GM12878 (cell line): ENCODE results near the gene MYO7B. TPM values are rescaled to one million over a fixed set of nuclear protein-coding genes. Genes with fewer than 3 reads are reported as not detected.

Experiments
- ATAC-seq: fragments of 200-7000 bp; cut with Tn5 transposase; 3 replicates; pipeline ENCODE4 v1.9.1; 2020; ENCODE audit warnings: mild to moderate bottlenecking, moderate library complexity
- BruUV-seq: library from RNA; stranded (reverse); fragments of 400-500 nt; replicated peaks from 2 replicates; lab custom pipeline; 2021; lab: Mats Ljungman, UMichigan
- CTCF ChIA-PET: fragments of 300-600 bp; sonication (Branson Sonifier 250); formaldehyde crosslinking; extraction: SDS; loops from one replicate; lab custom pipeline; 2021; ENCODE audit warnings: inconsistent platforms; lab: Yijun Ruan, JAX
- POLR2A ChIA-PET: fragments of 350-600 bp; formaldehyde crosslinking; extraction: SDS; loops from one replicate; lab custom pipeline; 2021; ENCODE audit warnings: inconsistent platforms; lab: Charles Lee
- RAD21 ChIA-PET: fragments of 300-600 bp; sonication (Branson Sonifier 250); formaldehyde crosslinking; loops from one replicate; lab custom pipeline; 2023; ENCODE audit warnings: antibody characterized with exemption; ENCODE audit not compliant: unreplicated experiment; lab: Charles Lee
- SMC1A ChIA-PET: fragments of 300-600 bp; sonication (Branson Sonifier 250); formaldehyde crosslinking; loops from one replicate; lab custom pipeline; 2023; ENCODE audit not compliant: unreplicated experiment, uncharacterized antibody; lab: Charles Lee
- DNase-seq: peaks from one replicate; pipeline ENCODE4 v3.0.0-alpha.2; 2011; ENCODE audit warnings: low read depth, low spot score
- FAIRE-seq: peaks from 3 replicates; lab custom pipeline; 2011; peaks lifted over from hg19 to GRCh38; lab: Jason Lieb, UNC
- H2AFZ ChIP-seq: 2 replicates; pipeline ENCODE4 v1.6.0; 2011; ENCODE audit warnings: low read depth, low read length, control low read depth; ENCODE audit not compliant: control insufficient read depth
- H3K27ac ChIP-seq: 2 replicates; pipeline ENCODE4 v1.5.1; 2011; ENCODE audit warnings: control low read depth; ENCODE audit not compliant: control insufficient read depth, insufficient read depth
- H3K27me3 ChIP-seq, 2 experiments: replicated peaks in 1 of 2; 2 replicates each; pipeline versions ENCODE4 v1.6.0 to v1.6.1; 2011; ENCODE audit warnings: low read length in 1 of 2; ENCODE audit not compliant: control insufficient read depth in 2 of 2, insufficient read depth in 2 of 2
- H3K36me3 ChIP-seq, 2 experiments: 2 replicates each; pipeline ENCODE4 v1.5.1; 2011; ENCODE audit warnings: low read length in 1 of 2; ENCODE audit not compliant: control insufficient read depth in 2 of 2, insufficient read depth in 2 of 2
- H3K4me1 ChIP-seq: 2 replicates; pipeline ENCODE4 v1.6.1; 2011; ENCODE audit warnings: mild to moderate bottlenecking, low read length, moderate library complexity, mixed read lengths; ENCODE audit not compliant: control insufficient read depth, insufficient read depth
- H3K4me2 ChIP-seq: 2 replicates; pipeline ENCODE4 v1.6.0; 2011; ENCODE audit warnings: control low read depth; ENCODE audit not compliant: control insufficient read depth, insufficient read depth
- H3K4me3 ChIP-seq: fragments of 200-600 bp; sonication (generic); 2 replicates; pipeline ENCODE4 v1.5.1; 2016
- H3K79me2 ChIP-seq: 2 replicates; pipeline ENCODE4 v1.6.0; 2011; ENCODE audit warnings: low read length; ENCODE audit not compliant: control insufficient read depth, insufficient read depth
- H3K9ac ChIP-seq: 2 replicates; pipeline ENCODE4 v1.8.0; 2011; ENCODE audit warnings: low read length, control low read depth, mixed read lengths; ENCODE audit not compliant: control insufficient read depth, insufficient read depth
- H3K9me3 ChIP-seq: replicated peaks from 3 replicates; pipeline ENCODE4 v1.5.1; 2011; ENCODE audit warnings: mild to moderate bottlenecking, low read length; ENCODE audit not compliant: control insufficient read depth, insufficient read depth
- H4K20me1 ChIP-seq: 2 replicates; pipeline ENCODE4 v1.6.0; 2011; ENCODE audit not compliant: control insufficient read depth, insufficient read depth
- USF1 ChIP-seq: IDR thresholded peaks from 2 replicates; pipeline ENCODE4 v1.6.1; 2011; ENCODE audit warnings: borderline replicate concordance, low read depth, mild to moderate bottlenecking, moderate library complexity, mixed read lengths, low read length; ENCODE audit not compliant: insufficient read depth; ENCODE audit errors: extremely low read length
- WGBS: methylation state at CpG from one replicate; pipeline ENCODE4 v1.1.6; 2016; ENCODE audit warnings: low lambda C conversion rate; ENCODE audit not compliant: insufficient replicate concordance, insufficient coverage; ENCODE audit errors: missing lambda C conversion rate; 5-methylcytosine and 5-hydroxymethylcytosine counted together
- in situ Hi-C: fragments of 300-500 bp; cut with MboI; formaldehyde crosslinking; loops from 9 replicates; pipeline ENCODE4 v1.14.3; 2018; ENCODE audit warnings: mixed read lengths
- intact Hi-C: fragments of 100-400 bp; cut with micrococcal nuclease; formaldehyde crosslinking; loops from one replicate; pipeline ENCODE4 v1.14.2; 2022; ENCODE audit not compliant: unreplicated experiment
- polyA plus RNA-seq, 11 experiments: library from polyadenylated mRNA; depleted of rRNA in 4 of 11; unstranded in 6 of 11; stranded (reverse) in 5 of 11; fragments of >200 nt; fragmentation: Nextera tagmentation in 4 of 11; fragmentation: Illumina TruSeq in 1 of 11; extraction: Ambion mirVana in 4 of 11; extraction: Trizol in 1 of 11; gene quantifications; 1 replicate in 1 of 11; 2 replicates in 10 of 11; pipeline versions ENCODE4 v1.2.1 to v1.2.3, GENCODE V29; 2011 to 2016; ENCODE audit warnings: inconsistent platforms in 2 of 11, missing spikeins in 2 of 11, low read depth in 1 of 11
- total RNA-seq, 4 experiments: library from RNA; depleted of rRNA in 3 of 4; stranded (reverse); fragments of >200 nt in 3 of 4; fragmentation: Illumina TruSeq in 1 of 4; extraction: Trizol in 1 of 4; gene quantifications; 2 replicates each; pipeline versions ENCODE4 v1.2.1 to v1.2.3, GENCODE V29; 2013 to 2021
- TF ChIP-seq, protein P1 (sequence below): fragments of 450-650 bp; IDR thresholded peaks from 2 replicates; pipeline ENCODE4 v1.6.1; 2017; ENCODE audit warnings: mild to moderate bottlenecking, moderate library complexity

The MYO7B gene
- total and polyA plus RNA-seq, 10 of the 15 experiments (the other 5 are each of a cell fraction or from before 2014, with no cell fraction given) = 0.08 to 4.8 (median 1.2) TPM

DNA sequence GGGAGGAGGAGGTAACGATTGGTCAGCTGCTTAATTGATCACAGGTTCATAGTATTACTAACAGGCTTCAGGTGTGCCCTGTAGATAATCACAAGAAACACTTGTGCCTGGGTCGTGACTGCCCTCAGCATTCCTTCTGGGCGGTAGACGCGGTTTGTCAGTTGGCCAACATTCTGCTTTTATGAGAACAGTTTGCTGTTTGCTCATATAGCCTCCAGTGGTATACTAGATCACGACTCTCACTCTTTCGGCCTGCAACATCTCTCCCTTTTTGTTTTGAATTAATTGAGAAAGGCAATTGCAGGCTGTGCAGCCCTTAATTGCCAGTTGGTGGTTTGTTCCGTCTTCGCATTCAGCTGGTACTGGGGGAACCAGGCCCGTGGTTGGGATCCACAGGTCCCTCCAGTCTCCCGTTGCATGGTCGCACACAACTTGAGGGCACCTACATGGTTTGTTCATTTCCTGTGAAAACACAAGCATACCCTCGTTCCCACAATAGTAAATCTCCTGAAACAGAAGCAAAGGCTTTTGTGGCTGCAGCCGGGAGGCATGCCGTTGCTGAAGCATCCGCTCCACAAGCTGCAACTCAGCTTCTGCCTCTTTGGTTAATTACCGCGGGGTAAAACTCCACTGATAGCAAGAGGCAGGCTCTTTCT is 80.2 kb downstream of the MYO7B start:
- Histone ChIP-seq H4K20me1 (no peaks in the 10 kb centered on the region), H3K79me2 (no peaks in the 10 kb centered on the region), H3K27ac (no peak overlapping the region), H3K9me3 (no peaks in the 10 kb centered on the region; the same call in 2 of the 3 replicates), H3K9ac (no peak overlapping the region), H2AFZ (no peak overlapping the region), H3K27me3 (no peaks in the 10 kb centered on the region; a peak in 1 of 4 replicates), H3K4me2 (no peak overlapping the region), H3K4me3 (no peak overlapping the region), H3K4me1 (no peaks in the 10 kb centered on the region), H3K36me3 (no peaks in the 10 kb centered on the region)
- ChIA-PET CTCF (interaction anchor here (0.6 to 1.0 kb wide), 2 partner anchors 24 to 159 kb away, joined by 3 read pairs; no protein-coding TSS in a partner anchor), POLR2A (no interaction called here), SMC1A (interaction anchor here (0.7 kb wide), 1 partner anchor 137 kb away, joined by 3 read pairs; no protein-coding TSS in a partner anchor), RAD21 (no interaction called here)
- no peak for DNase-seq
- in situ Hi-C loops = no loop called here
- FAIRE-seq = no peak
- no TSS peak for BruUV-seq
- intact Hi-C loops = no loop called here
- ATAC-seq = no peak
- TF ChIP-seq USF1 = no peak
- TF ChIP-seq, protein P1, sequence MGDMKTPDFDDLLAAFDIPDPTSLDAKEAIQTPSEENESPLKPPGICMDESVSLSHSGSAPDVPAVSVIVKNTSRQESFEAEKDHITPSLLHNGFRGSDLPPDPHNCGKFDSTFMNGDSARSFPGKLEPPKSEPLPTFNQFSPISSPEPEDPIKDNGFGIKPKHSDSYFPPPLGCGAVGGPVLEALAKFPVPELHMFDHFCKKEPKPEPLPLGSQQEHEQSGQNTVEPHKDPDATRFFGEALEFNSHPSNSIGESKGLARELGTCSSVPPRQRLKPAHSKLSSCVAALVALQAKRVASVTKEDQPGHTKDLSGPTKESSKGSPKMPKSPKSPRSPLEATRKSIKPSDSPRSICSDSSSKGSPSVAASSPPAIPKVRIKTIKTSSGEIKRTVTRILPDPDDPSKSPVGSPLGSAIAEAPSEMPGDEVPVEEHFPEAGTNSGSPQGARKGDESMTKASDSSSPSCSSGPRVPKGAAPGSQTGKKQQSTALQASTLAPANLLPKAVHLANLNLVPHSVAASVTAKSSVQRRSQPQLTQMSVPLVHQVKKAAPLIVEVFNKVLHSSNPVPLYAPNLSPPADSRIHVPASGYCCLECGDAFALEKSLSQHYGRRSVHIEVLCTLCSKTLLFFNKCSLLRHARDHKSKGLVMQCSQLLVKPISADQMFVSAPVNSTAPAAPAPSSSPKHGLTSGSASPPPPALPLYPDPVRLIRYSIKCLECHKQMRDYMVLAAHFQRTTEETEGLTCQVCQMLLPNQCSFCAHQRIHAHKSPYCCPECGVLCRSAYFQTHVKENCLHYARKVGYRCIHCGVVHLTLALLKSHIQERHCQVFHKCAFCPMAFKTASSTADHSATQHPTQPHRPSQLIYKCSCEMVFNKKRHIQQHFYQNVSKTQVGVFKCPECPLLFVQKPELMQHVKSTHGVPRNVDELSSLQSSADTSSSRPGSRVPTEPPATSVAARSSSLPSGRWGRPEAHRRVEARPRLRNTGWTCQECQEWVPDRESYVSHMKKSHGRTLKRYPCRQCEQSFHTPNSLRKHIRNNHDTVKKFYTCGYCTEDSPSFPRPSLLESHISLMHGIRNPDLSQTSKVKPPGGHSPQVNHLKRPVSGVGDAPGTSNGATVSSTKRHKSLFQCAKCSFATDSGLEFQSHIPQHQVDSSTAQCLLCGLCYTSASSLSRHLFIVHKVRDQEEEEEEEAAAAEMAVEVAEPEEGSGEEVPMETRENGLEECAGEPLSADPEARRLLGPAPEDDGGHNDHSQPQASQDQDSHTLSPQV = no peak
- WGBS = 63% methylated on average over 18 of the region's 18 CpGs
